ENCODE data around the gene SLC2A8. TPM values are rescaled to one million over a fixed set of nuclear protein-coding genes. Genes with fewer than 3 reads are reported as not detected.

SLC2A8 gene
- total RNA-seq, 1 experiment from 2014 or later, result 37.4 TPM

- TF ChIP-seq, protein P1, sequence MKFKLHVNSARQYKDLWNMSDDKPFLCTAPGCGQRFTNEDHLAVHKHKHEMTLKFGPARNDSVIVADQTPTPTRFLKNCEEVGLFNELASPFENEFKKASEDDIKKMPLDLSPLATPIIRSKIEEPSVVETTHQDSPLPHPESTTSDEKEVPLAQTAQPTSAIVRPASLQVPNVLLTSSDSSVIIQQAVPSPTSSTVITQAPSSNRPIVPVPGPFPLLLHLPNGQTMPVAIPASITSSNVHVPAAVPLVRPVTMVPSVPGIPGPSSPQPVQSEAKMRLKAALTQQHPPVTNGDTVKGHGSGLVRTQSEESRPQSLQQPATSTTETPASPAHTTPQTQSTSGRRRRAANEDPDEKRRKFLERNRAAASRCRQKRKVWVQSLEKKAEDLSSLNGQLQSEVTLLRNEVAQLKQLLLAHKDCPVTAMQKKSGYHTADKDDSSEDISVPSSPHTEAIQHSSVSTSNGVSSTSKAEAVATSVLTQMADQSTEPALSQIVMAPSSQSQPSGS (CRISPR knock-in tag; IDR thresholded peaks at IDR 0.05; ENCODE audit: borderline replicate concordance, low read depth), result no peak
- TF ChIP-seq MXD4 (CRISPR knock-in tag; IDR thresholded peaks at IDR 0.05; ENCODE audit: borderline replicate concordance) (no peak), SOX15 (CRISPR knock-in tag; IDR thresholded peaks at IDR 0.05) (no peak), SMAD3 (CRISPR knock-in tag; IDR thresholded peaks at IDR 0.05; ENCODE audit: borderline replicate concordance) (0 out of 2 replicates have a peak, but pooled peaks have one; percentile 11), GRHL2 (CRISPR knock-in tag; IDR thresholded peaks at IDR 0.05; ENCODE audit: insufficient replicate concordance, severe bottlenecking) (no peak), JUN (CRISPR knock-in tag; IDR thresholded peaks at IDR 0.05) (no peak; the same call in 1 of the 2 replicates), AR (CRISPR knock-in tag; IDR thresholded peaks at IDR 0.05) (peak; percentile 67; the same call in 1 of the 2 replicates), TEAD1 (CRISPR knock-in tag; IDR thresholded peaks at IDR 0.05) (no peak), ZNF263 (CRISPR knock-in tag; IDR thresholded peaks at IDR 0.05; ENCODE audit: low read depth) (no peak), NR2C2 (CRISPR knock-in tag; IDR thresholded peaks at IDR 0.05) (no peak), CTCF (IDR thresholded peaks at IDR 0.05) (no peak), ZNF281 (CRISPR knock-in tag; IDR thresholded peaks at IDR 0.05) (no peak)
- TF ChIP-seq, protein P2, sequence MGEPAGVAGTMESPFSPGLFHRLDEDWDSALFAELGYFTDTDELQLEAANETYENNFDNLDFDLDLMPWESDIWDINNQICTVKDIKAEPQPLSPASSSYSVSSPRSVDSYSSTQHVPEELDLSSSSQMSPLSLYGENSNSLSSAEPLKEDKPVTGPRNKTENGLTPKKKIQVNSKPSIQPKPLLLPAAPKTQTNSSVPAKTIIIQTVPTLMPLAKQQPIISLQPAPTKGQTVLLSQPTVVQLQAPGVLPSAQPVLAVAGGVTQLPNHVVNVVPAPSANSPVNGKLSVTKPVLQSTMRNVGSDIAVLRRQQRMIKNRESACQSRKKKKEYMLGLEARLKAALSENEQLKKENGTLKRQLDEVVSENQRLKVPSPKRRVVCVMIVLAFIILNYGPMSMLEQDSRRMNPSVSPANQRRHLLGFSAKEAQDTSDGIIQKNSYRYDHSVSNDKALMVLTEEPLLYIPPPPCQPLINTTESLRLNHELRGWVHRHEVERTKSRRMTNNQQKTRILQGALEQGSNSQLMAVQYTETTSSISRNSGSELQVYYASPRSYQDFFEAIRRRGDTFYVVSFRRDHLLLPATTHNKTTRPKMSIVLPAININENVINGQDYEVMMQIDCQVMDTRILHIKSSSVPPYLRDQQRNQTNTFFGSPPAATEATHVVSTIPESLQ (CRISPR knock-in tag; IDR thresholded peaks at IDR 0.05), result no peak
Measured at GRCh38 chr9:127450243-127450760, 53.3 kb downstream of the SLC2A8 start (continued).

DNA sequence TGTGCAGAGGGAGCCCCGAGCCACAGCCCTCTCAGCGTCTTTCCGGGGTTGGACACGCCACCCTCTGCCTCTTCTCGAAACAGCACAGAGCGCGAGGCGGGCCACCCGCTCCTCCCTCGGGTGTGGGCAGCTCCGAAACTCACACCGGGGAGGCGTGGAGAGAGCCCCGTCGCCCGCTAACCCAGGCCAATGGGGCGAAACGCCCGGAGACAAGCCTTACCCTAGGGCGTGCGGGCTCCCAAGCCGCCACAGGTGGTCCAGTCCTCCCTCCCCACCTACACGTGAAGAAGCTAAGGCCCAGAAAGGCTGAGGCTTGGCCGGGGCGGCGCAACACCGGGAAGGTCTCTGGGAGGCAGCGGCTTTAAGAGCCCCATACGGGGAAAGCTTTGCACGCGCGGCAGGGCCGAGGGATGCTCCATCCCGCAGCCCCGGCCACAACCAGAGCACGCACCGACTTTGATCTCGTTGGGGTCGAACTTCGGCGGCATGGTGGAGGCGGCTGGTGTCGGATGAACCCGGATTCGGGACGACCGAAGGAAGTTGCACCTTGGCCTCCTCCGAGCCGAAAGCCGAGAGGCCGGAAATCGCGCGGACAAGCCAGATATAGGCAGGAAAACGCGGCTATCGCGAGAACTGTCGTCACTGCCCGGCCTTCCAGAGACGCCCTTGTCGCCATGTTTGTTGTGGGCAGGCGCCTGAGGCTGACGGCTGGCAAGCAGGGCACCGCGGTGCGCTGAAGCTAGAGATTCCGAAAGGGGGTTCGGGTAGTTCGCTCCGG lies 54.0 kb downstream of the SLC2A8 start, which contains the start of the genes LRSAM1 and RPL12:
TSS of gene LRSAM1 (plus strand) at position 681 of the 778 bp plus-strand sequence. CDS start 3,018 bp downstream, outside the sequence.
TSS of gene RPL12 (minus strand) at position 577 of the 778 bp plus-strand sequence. CDS start at position 488, 89 bp downstream.
- Mint-ChIP-seq H3K27ac (peak within 1 kb of the TSS; percentile 99), H3K9me3 (no peaks in the 10 kb centered on the region), H3K27me3 (ENCODE audit: low read depth) (no peaks in the 10 kb centered on the region), H3K4me1 (peaks cover 34% of the 10 kb centered on the region), H3K4me3 (peak within 1 kb of the TSS; percentile 97), H3K36me3 (peaks cover 63% of the 10 kb centered on the region)
- CTCF ChIA-PET, result interaction anchor here (1.0 to 2.5 kb wide), 3 partner anchors 27 to 284 kb away, joined by 3 to 11 read pairs (median 4); partner anchors contain the start of genes TOR2A and ZNF79
- POLR2A ChIA-PET, result interaction anchor here (0.9 to 1.4 kb wide), 5 partner anchors 9 to 419 kb away, joined by 3 to 9 read pairs (median 4); partner anchors contain the start of gene ZNF79
- ATAC-seq (peak; percentile 50), DNase-seq (ENCODE audit: low spot score) (peak; percentile 98)
- peak; percentile 90; the same call in 1 of the 2 replicates for TF ChIP-seq ZNF671 (CRISPR knock-in tag; IDR thresholded peaks at IDR 0.05)
- peak; percentile 84 for TF ChIP-seq GABPB1 (CRISPR knock-in tag; IDR thresholded peaks at IDR 0.05)
- TF ChIP-seq NFATC4 (CRISPR knock-in tag; IDR thresholded peaks at IDR 0.05), result peak; percentile 90
- TF ChIP-seq, protein P2 (CRISPR knock-in tag; IDR thresholded peaks at IDR 0.05), result no peak
- peak; percentile 93 for TF ChIP-seq KAT7 (CRISPR knock-in tag; IDR thresholded peaks at IDR 0.05; ENCODE audit: borderline replicate concordance)
- TF ChIP-seq ESRRA (CRISPR knock-in tag; IDR thresholded peaks at IDR 0.05; ENCODE audit: borderline replicate concordance), result 0 out of 2 replicates have a peak, but pooled peaks have one; percentile 48
- no peak; the same call in 1 of the 2 replicates for TF ChIP-seq CBFB (CRISPR knock-in tag; IDR thresholded peaks at IDR 0.05; ENCODE audit: low read depth)
- TF ChIP-seq JAZF1 (CRISPR knock-in tag; IDR thresholded peaks at IDR 0.05), result no peak
- TF ChIP-seq RORB (CRISPR knock-in tag; IDR thresholded peaks at IDR 0.05), result 0 out of 2 replicates have a peak, but pooled peaks have one; percentile 53
- TF ChIP-seq SMAD3 (CRISPR knock-in tag; IDR thresholded peaks at IDR 0.05; ENCODE audit: borderline replicate concordance), result peak; percentile 64; the same call in 1 of the 2 replicates
- no peak for TF ChIP-seq IRF2 (CRISPR knock-in tag; IDR thresholded peaks at IDR 0.05; ENCODE audit: borderline replicate concordance, low read depth)

All from WTC11 (cell line).